Activated CD4-positive, alpha-beta T cell treated with anti-CD3 and anti-CD28 coated beads for 36 hours (primary cell): ENCODE data around the gene GPR141. TPM values are rescaled to one million over a fixed set of nuclear protein-coding genes. Genes with fewer than 3 reads are reported as not detected.

Experiments
- ATAC-seq: fragments of 200-7000 bp; cut with Tn5 transposase; one replicate; pipeline ENCODE4 v1.10.0; 2021; ENCODE audit warnings: mild to moderate bottlenecking, moderate library complexity
- CTCF ChIA-PET: fragments of 350-600 bp; sonication (Branson Sonifier 250); formaldehyde crosslinking; loops from one replicate; lab custom pipeline; 2021; ENCODE audit warnings: antibody characterized with exemption; lab: Charles Lee
- POLR2A ChIA-PET: fragments of 350-600 bp; sonication (Branson Sonifier 250); formaldehyde crosslinking; loops from one replicate; lab custom pipeline; 2021; ENCODE audit warnings: antibody characterized with exemption, inconsistent platforms; lab: Charles Lee
- DNase-seq: peaks from one replicate; pipeline ENCODE4 v3.0.0-alpha.2; 2020
- H3K27ac Mint-ChIP-seq: one replicate; pipeline ENCODE4 v1.8.0; 2021; ENCODE audit warnings: mixed read lengths
- H3K27me3 Mint-ChIP-seq: one replicate; pipeline ENCODE4 v1.8.0; 2021; ENCODE audit warnings: mixed read lengths
- H3K36me3 Mint-ChIP-seq: one replicate; pipeline ENCODE4 v1.8.0; 2021; ENCODE audit warnings: low read depth, mixed read lengths
- H3K4me1 Mint-ChIP-seq: one replicate; pipeline ENCODE4 v1.8.0; 2021; ENCODE audit warnings: mixed read lengths
- H3K4me3 Mint-ChIP-seq: one replicate; pipeline ENCODE4 v1.8.0; 2021; ENCODE audit warnings: mild to moderate bottlenecking, moderate library complexity, mixed read lengths
- H3K9me3 Mint-ChIP-seq: one replicate; pipeline ENCODE4 v1.8.0; 2021; ENCODE audit warnings: low read depth, mixed read lengths
- intact Hi-C, 2 experiments: fragments of 100-400 bp; cut with DNase I in 1 of 2; cut with micrococcal nuclease in 1 of 2; formaldehyde crosslinking; loops; one replicate each; pipeline versions ENCODE4 v1.14.2 to v1.15.1; 2022 to 2024; cut with DNase I, micrococcal nuclease
- total RNA-seq, 2 experiments: library from RNA; stranded (reverse); gene quantifications; one replicate each; pipeline ENCODE4 v1.2.3, GENCODE V29; 2021

GPR141 gene
- total RNA-seq, 2 experiments from 2014 or later = not detected

DNA sequence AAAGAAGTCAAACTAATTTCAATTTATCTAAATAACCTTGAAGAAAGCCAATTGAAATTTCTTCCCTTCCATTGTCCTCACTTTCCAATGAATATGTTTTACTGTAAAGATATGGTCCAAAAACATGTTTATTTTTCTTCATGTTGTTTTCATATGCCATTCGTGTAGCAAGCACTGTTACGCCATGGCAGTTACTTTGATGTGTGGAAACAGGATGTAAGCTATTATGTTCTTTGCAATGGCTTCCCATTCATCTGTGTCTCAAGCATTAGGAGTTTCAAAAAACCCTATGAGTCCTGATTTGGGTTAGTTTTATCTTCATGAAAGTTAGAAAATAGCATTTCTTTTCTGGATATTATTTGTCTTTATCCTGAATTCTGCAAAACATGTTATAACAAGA, 31.0 kb downstream of the GPR141 start:
- Mint-ChIP-seq H3K4me1 (no peaks in the 10 kb centered on the region), H3K9me3 (no peaks in the 10 kb centered on the region), H3K27ac (no peak overlapping the region), H3K27me3 (no peaks in the 10 kb centered on the region), H3K36me3 (no peaks in the 10 kb centered on the region), H3K4me3 (no peak overlapping the region)
- ATAC-seq = no peak
- ChIA-PET CTCF (no interaction called here), POLR2A (no interaction called here)
- DNase-seq = no peak
- intact Hi-C loops = no loop called here

DNA sequence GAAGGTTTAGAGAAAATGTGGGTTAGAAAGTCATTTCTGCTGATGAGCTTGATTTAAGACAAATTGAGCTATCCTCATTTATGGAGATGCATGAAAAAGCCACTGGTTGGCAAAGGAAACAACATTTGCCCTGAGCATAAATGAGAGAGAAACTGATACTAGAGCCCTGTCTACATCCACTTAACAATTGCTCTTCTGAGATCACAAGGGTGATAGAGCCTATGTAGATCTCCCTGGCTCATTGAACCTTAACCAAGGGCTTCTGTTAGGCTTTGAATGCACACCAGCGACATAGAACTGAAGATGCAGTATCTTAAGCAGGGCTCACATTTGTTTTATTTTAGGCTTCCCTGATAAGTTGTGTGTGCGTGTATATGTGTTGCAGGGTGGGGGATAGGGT, 35.0 kb downstream of the GPR141 start:
- no peaks in the 10 kb centered on the region for H3K27me3 Mint-ChIP-seq

DNA sequence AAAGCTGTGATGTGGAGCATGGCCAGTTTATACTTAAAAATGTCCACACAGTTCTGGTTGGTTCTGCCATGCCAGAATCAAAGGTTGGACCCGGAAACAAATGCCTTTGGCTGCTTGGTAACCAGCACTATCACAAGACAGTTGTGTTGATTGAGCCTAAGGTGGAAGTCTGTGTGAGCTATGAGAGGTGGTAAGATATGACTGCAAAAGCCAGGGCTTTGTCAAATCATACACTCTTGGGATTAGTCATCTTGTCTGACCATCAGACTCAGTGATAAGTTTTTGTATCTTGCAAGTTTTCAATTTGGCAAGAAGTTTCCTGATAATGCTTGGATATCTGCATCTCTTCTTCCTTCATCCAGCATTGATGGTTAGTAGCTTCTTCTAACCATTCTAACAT, 35.5 kb downstream of the GPR141 start:
- ChIA-PET CTCF (interaction anchor here (1.1 kb wide), 1 partner anchor 157 kb away, joined by 3 read pairs; no protein-coding TSS in a partner anchor), POLR2A (no interaction called here)
- H3K4me3 Mint-ChIP-seq = no peak overlapping the region
- no peaks in the 10 kb centered on the region for H3K27me3 Mint-ChIP-seq
- intact Hi-C loops = no loop called here
- no peaks in the 10 kb centered on the region for H3K4me1 Mint-ChIP-seq
- H3K9me3 Mint-ChIP-seq = no peaks in the 10 kb centered on the region
- no peaks in the 10 kb centered on the region for H3K36me3 Mint-ChIP-seq
- ATAC-seq (no peak), DNase-seq (no peak)
- H3K27ac Mint-ChIP-seq = no peak overlapping the region

More for the DNA sequence above, 35.0 kb downstream of the GPR141 start:
- ATAC-seq (no peak), DNase-seq (no peak)
- Mint-ChIP-seq H3K27ac (no peak overlapping the region), H3K36me3 (no peaks in the 10 kb centered on the region), H3K4me1 (no peaks in the 10 kb centered on the region), H3K9me3 (no peaks in the 10 kb centered on the region), H3K4me3 (no peak overlapping the region)
- ChIA-PET CTCF (no interaction called here), POLR2A (no interaction called here)
- intact Hi-C loops = no loop called here

DNA sequence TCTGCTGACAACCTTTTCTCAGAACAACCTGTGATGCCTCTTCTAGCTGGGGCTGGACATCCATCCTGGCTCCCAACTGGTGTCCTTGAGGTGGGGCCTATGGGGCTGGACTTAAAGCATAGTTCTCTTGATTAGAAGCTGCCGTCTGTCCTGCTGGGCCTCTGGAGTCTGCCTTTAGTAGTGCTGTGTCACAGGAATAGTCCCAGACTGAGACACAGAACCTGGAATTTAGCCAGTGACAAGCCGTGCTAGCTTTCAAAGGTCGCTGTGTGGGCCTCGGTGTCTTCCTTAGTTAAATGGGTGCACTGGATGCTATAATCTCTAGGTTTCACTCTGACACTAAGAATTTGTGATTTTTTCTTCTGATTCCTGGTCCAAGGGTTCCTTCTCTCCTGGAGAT, 41.2 kb downstream of the GPR141 start:
- DNase-seq (no peak), ATAC-seq (no peak)
- Mint-ChIP-seq H3K4me1 (peaks cover 5% of the 10 kb centered on the region), H3K4me3 (no peak overlapping the region), H3K9me3 (no peaks in the 10 kb centered on the region), H3K36me3 (no peaks in the 10 kb centered on the region), H3K27ac (no peak overlapping the region), H3K27me3 (no peaks in the 10 kb centered on the region)
- ChIA-PET POLR2A (no interaction called here), CTCF (interaction anchor here (0.7 to 1.0 kb wide), 2 partner anchors 30 to 142 kb away, joined by 4 read pairs; no protein-coding TSS in a partner anchor)
- intact Hi-C loops = no loop called here

DNA sequence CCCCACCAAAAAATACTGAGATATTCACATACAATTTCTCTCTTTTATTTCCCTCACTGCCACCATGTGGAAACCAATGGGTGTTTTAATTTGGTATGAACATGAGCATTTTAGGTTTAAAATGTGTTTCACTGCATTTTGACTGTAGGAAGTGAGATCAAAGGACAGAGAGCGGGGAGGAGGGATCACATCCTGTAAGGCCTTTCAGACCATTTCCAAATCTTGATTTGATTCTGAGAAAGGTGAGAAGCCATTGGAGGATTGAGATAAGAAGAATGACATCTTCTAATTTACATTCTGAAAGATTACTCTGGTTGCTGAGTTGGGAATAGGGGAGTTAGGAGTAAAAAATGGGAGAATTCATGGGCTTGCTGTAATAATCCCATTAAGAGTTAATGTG, 42.5 kb downstream of the GPR141 start:
- CTCF ChIA-PET = no interaction called here

GRCh38 chr7:37728747-37729146, 45.2 kb downstream of the GPR141 start:
- ATAC-seq (no peak), DNase-seq (no peak)
- Mint-ChIP-seq H3K27me3 (peaks cover 11% of the 10 kb centered on the region), H3K36me3 (no peaks in the 10 kb centered on the region), H3K27ac (no peak overlapping the region), H3K4me1 (peaks cover 5% of the 10 kb centered on the region), H3K9me3 (no peaks in the 10 kb centered on the region), H3K4me3 (no peak overlapping the region)
- intact Hi-C loops = no loop called here
- CTCF ChIA-PET = no interaction called here
- POLR2A ChIA-PET = interaction anchor here (0.7 kb wide), 1 partner anchor 1059 kb away, joined by 3 read pairs; no protein-coding TSS in a partner anchor

More for the DNA sequence above, 42.5 kb downstream of the GPR141 start:
- H3K9me3 Mint-ChIP-seq = no peaks in the 10 kb centered on the region
- no peaks in the 10 kb centered on the region for H3K36me3 Mint-ChIP-seq
- intact Hi-C loops = no loop called here
- peak; percentile 49 for ATAC-seq
- DNase-seq = no peak
- H3K4me3 Mint-ChIP-seq = no peak overlapping the region
- H3K27ac Mint-ChIP-seq = no peak overlapping the region
- POLR2A ChIA-PET = no interaction called here
- no peaks in the 10 kb centered on the region for H3K27me3 Mint-ChIP-seq
- H3K4me1 Mint-ChIP-seq = peaks cover 5% of the 10 kb centered on the region

- ChIA-PET POLR2A (interaction anchor here (0.7 kb wide), 1 partner anchor 1060 kb away, joined by 3 read pairs; no protein-coding TSS in a partner anchor), CTCF (no interaction called here)
- Mint-ChIP-seq H3K36me3 (no peaks in the 10 kb centered on the region), H3K27me3 (peaks cover 11% of the 10 kb centered on the region), H3K27ac (no peak overlapping the region), H3K4me3 (no peak overlapping the region), H3K9me3 (no peaks in the 10 kb centered on the region), H3K4me1 (peaks cover 5% of the 10 kb centered on the region)
- intact Hi-C loops = no loop called here
- DNase-seq (no peak), ATAC-seq (no peak)
These were observed 45.6 kb downstream of the GPR141 start for GRCh38 chr7:37729181-37729580.

- CTCF ChIA-PET = interaction anchor here (0.5 to 0.6 kb wide), 3 partner anchors 32 to 992 kb away, joined by 3 read pairs; no protein-coding TSS in a partner anchor
- peaks cover 5% of the 10 kb centered on the region for H3K4me1 Mint-ChIP-seq
- H3K36me3 Mint-ChIP-seq = no peaks in the 10 kb centered on the region
- H3K27me3 Mint-ChIP-seq = peaks cover 11% of the 10 kb centered on the region
- POLR2A ChIA-PET = no interaction called here
- intact Hi-C loops = no loop called here
- H3K4me3 Mint-ChIP-seq = no peak overlapping the region
- H3K27ac Mint-ChIP-seq = no peak overlapping the region
- no peaks in the 10 kb centered on the region for H3K9me3 Mint-ChIP-seq
- DNase-seq = no peak
- no peak for ATAC-seq
These were observed 46.9 kb downstream of the GPR141 start for GRCh38 chr7:37730501-37730900.

- POLR2A ChIA-PET = no interaction called here
These were observed 48.7 kb downstream of the GPR141 start for GRCh38 chr7:37732253-37732652.

DNA sequence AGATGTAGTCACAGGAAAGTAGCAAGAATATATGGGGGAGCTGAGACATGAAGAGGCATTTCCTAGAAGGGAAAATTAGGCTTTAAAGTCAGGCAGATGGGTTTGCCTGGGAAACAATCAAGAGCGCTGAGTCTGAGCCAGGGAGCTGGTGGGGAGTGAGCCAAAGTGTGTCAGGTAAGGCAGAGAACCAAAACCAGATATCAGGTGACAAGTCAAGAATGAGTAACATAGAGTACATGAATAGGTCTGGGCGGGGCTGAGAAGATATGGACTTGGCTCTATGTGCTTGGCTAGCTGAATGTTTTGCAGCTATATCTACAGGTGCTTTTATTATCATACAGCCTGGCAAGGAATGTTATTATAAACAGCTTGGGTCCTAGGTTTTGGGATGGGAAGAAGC, 49.3 kb downstream of the GPR141 start:
- H3K4me1 Mint-ChIP-seq = no peaks in the 10 kb centered on the region
- DNase-seq (no peak), ATAC-seq (no peak)
- no peaks in the 10 kb centered on the region for H3K9me3 Mint-ChIP-seq
- CTCF ChIA-PET = interaction anchor here (0.7 to 1.2 kb wide), 3 partner anchors 13 to 394 kb away, joined by 3 to 6 read pairs (median 4); no protein-coding TSS in a partner anchor
- peaks cover 11% of the 10 kb centered on the region for H3K27me3 Mint-ChIP-seq
- no peaks in the 10 kb centered on the region for H3K36me3 Mint-ChIP-seq
- no peak overlapping the region for H3K27ac Mint-ChIP-seq
- POLR2A ChIA-PET = no interaction called here
- no peak overlapping the region for H3K4me3 Mint-ChIP-seq
- intact Hi-C loops = no loop called here

More at GRCh38 chr7:37732253-37732652, 48.7 kb downstream of the GPR141 start:
- ATAC-seq = no peak
- Mint-ChIP-seq H3K36me3 (no peaks in the 10 kb centered on the region), H3K4me1 (no peaks in the 10 kb centered on the region), H3K27me3 (peaks cover 11% of the 10 kb centered on the region), H3K27ac (no peak overlapping the region), H3K9me3 (no peaks in the 10 kb centered on the region), H3K4me3 (no peak overlapping the region)
- CTCF ChIA-PET = interaction anchor here (0.7 to 1.2 kb wide), 3 partner anchors 13 to 393 kb away, joined by 3 to 6 read pairs (median 4); no protein-coding TSS in a partner anchor
- intact Hi-C loops = no loop called here
- peak; percentile 45 for DNase-seq

DNA sequence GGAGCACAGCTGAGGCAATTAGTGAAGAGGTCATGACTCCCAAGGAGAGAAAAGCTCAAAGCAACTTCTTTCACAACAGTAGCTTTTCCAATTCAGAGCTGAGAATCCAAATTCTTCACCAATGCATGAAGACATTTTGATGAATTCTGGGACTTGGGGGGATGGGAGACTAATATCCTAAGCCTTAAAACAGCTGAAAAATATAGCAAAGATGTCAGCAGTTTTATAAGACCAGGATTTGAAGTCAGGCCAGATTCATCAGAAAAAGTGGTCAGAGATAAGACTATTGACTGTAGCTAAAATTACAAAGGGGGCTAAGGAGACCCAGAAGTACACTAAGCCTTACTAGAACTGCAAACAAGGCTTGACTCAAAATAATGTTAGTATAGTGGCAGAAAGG, 51.6 kb downstream of the GPR141 start:
- ChIA-PET CTCF (interaction anchor here (0.8 kb wide), 1 partner anchor 195 kb away, joined by 4 read pairs; no protein-coding TSS in a partner anchor), POLR2A (no interaction called here)
- no peaks in the 10 kb centered on the region for H3K36me3 Mint-ChIP-seq
- H3K4me3 Mint-ChIP-seq = no peak overlapping the region
- no peaks in the 10 kb centered on the region for H3K9me3 Mint-ChIP-seq
- intact Hi-C loops = no loop called here
- H3K27me3 Mint-ChIP-seq = peaks cover 11% of the 10 kb centered on the region
- ATAC-seq = no peak
- no peak overlapping the region for H3K27ac Mint-ChIP-seq
- no peak for DNase-seq
- no peaks in the 10 kb centered on the region for H3K4me1 Mint-ChIP-seq

DNA sequence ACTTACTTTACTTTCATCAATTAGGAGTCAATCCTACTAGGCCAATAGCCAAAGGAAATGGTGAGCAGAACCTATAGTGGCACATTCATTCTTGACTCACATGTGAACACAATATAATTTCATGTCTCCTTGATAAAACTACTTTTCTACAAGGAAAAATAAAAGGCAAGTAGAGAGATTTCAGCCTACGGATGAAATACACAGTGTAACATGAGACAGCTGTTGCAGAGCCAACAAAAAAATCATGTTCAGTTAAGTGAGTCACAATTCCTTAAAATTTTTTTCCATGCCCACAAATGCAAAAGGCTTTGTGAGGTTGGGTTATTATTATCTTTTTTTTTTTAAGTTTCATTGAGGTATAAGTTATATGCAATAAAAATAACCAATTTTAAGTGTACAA, 54.8 kb downstream of the GPR141 start:
- no peaks in the 10 kb centered on the region for H3K36me3 Mint-ChIP-seq
- DNase-seq = no peak

More for the DNA sequence above, 54.8 kb downstream of the GPR141 start:
- no peaks in the 10 kb centered on the region for H3K9me3 Mint-ChIP-seq
- POLR2A ChIA-PET = interaction anchor here (0.7 kb wide), 1 partner anchor 718 kb away, joined by 3 read pairs; no protein-coding TSS in a partner anchor
- CTCF ChIA-PET = no interaction called here
- ATAC-seq = no peak
- no peaks in the 10 kb centered on the region for H3K27me3 Mint-ChIP-seq
- no peak overlapping the region for H3K4me3 Mint-ChIP-seq
- intact Hi-C loops = no loop called here
- H3K4me1 Mint-ChIP-seq = no peaks in the 10 kb centered on the region
- H3K27ac Mint-ChIP-seq = no peak overlapping the region
